ENCODE results near the gene FYTTD1.

The FYTTD1 gene

GRCh38 chr3:197810901-197811300, 61.2 kb downstream of the FYTTD1 start:
- DNase-seq (ENCODE audit: low read depth), result no peak
- no peak overlapping the region for H3K4me3 ChIP-seq (ENCODE audit: low read depth, low read length)
- TF ChIP-seq CTCF (IDR thresholded peaks at IDR 0.05; ENCODE audit: low read depth, low read length), result no peak
- TF ChIP-seq MYC (IDR thresholded peaks at IDR 0.05; ENCODE audit: low read depth, low read length), result no peak
- no peak for TF ChIP-seq POLR2A (IDR thresholded peaks at IDR 0.05; ENCODE audit: extremely low read depth, insufficient read length)
- TF ChIP-seq MAX (IDR thresholded peaks at IDR 0.05; ENCODE audit: low read depth, low read length), result no peak

GRCh38 chr3:197811343-197811742, 61.7 kb downstream of the FYTTD1 start:
- DNase-seq (ENCODE audit: low read depth), result peak; percentile 37
- no peak for TF ChIP-seq MAX (IDR thresholded peaks at IDR 0.05; ENCODE audit: low read depth, low read length)
- no peak for TF ChIP-seq MYC (IDR thresholded peaks at IDR 0.05; ENCODE audit: low read depth, low read length)
- no peak for TF ChIP-seq CTCF (IDR thresholded peaks at IDR 0.05; ENCODE audit: low read depth, low read length)
- TF ChIP-seq POLR2A (IDR thresholded peaks at IDR 0.05; ENCODE audit: extremely low read depth, insufficient read length), result no peak

GRCh38 chr3:197814372-197814771, 64.7 kb downstream of the FYTTD1 start:
- H3K4me3 ChIP-seq (ENCODE audit: low read depth, low read length), result no peak overlapping the region
- TF ChIP-seq MAX (IDR thresholded peaks at IDR 0.05; ENCODE audit: low read depth, low read length) (no peak), POLR2A (IDR thresholded peaks at IDR 0.05; ENCODE audit: extremely low read depth, insufficient read length) (no peak), MYC (IDR thresholded peaks at IDR 0.05; ENCODE audit: low read depth, low read length) (no peak), CTCF (IDR thresholded peaks at IDR 0.05; ENCODE audit: low read depth, low read length) (no peak)
- DNase-seq (ENCODE audit: low read depth), result no peak

More at GRCh38 chr3:197811343-197811742, 61.7 kb downstream of the FYTTD1 start:
- H3K4me3 ChIP-seq (ENCODE audit: low read depth, low read length), result no peak overlapping the region

- no peak for TF ChIP-seq CTCF (IDR thresholded peaks at IDR 0.05; ENCODE audit: low read depth, low read length)
- TF ChIP-seq MYC (IDR thresholded peaks at IDR 0.05; ENCODE audit: low read depth, low read length), result no peak
- TF ChIP-seq MAX (IDR thresholded peaks at IDR 0.05; ENCODE audit: low read depth, low read length), result no peak
- TF ChIP-seq POLR2A (IDR thresholded peaks at IDR 0.05; ENCODE audit: extremely low read depth, insufficient read length), result no peak
- H3K4me3 ChIP-seq (ENCODE audit: low read depth, low read length), result no peak overlapping the region
- no peak for DNase-seq (ENCODE audit: low read depth)
Measured at GRCh38 chr3:197820550-197821335, 71.1 kb downstream of the FYTTD1 start.

GRCh38 chr3:197829397-197830045, 79.8 kb downstream of the FYTTD1 start:
- no peak for DNase-seq (ENCODE audit: low read depth)
- TF ChIP-seq MYC (IDR thresholded peaks at IDR 0.05; ENCODE audit: low read depth, low read length), result no peak
- no peak for TF ChIP-seq CTCF (IDR thresholded peaks at IDR 0.05; ENCODE audit: low read depth, low read length)
- no peak for TF ChIP-seq MAX (IDR thresholded peaks at IDR 0.05; ENCODE audit: low read depth, low read length)
- no peak for TF ChIP-seq POLR2A (IDR thresholded peaks at IDR 0.05; ENCODE audit: extremely low read depth, insufficient read length)
- H3K4me3 ChIP-seq (ENCODE audit: low read depth, low read length), result no peak overlapping the region
